Keratinocyte (primary cell): ENCODE data around the gene ABR. TPM values are rescaled to one million over a fixed set of nuclear protein-coding genes. Genes with fewer than 3 reads are reported as not detected.
A peak's percentile ranks its signal among the peaks of the same experiment; 100 is the strongest.

Experiments used
- DNase-seq: peaks from one replicate; pipeline ENCODE4 v3.0.0-alpha.2; 2011; ENCODE audit warnings: low read depth, missing footprints, low spot score
- FAIRE-seq: peaks from 2 replicates; lab custom pipeline; 2011; peaks lifted over from hg19 to GRCh38; lab: Jason Lieb, UNC
- H2AFZ ChIP-seq: 2 replicates; pipeline ENCODE4 v1.6.0; 2012; ENCODE audit warnings: low read length, control low read depth, inconsistent platforms; ENCODE audit not compliant: control insufficient read depth
- H3K27ac ChIP-seq: 2 replicates; pipeline ENCODE4 v1.5.1; 2011; ENCODE audit warnings: low read length; ENCODE audit not compliant: control insufficient read depth, insufficient read depth
- H3K27me3 ChIP-seq: 3 replicates; pipeline ENCODE4 v1.6.0; 2011; ENCODE audit warnings: low read length; ENCODE audit not compliant: control insufficient read depth, insufficient read depth; ENCODE audit errors: extremely low read depth
- H3K36me3 ChIP-seq, 2 experiments: 2 replicates in 1 of 2; 3 replicates in 1 of 2; pipeline ENCODE4 v1.5.1; 2011; ENCODE audit warnings: low read length in 2 of 2, mild to moderate bottlenecking in 1 of 2; ENCODE audit not compliant: control insufficient read depth in 2 of 2, insufficient read depth in 2 of 2; ENCODE audit errors: extremely low read depth in 1 of 2
- H3K4me1 ChIP-seq: 3 replicates; pipeline ENCODE4 v1.5.1; 2011; ENCODE audit warnings: low read length; ENCODE audit not compliant: control insufficient read depth, insufficient read depth; ENCODE audit errors: extremely low read depth
- H3K4me2 ChIP-seq: 3 replicates; pipeline ENCODE4 v1.6.0; 2011; ENCODE audit warnings: low read depth, low read length; ENCODE audit not compliant: control insufficient read depth, insufficient read depth; ENCODE audit errors: extremely low read depth
- H3K4me3 ChIP-seq, 3 experiments: fragments of 200-600 bp in 1 of 3; sonication (generic) in 1 of 3; 2 replicates in 2 of 3; 3 replicates in 1 of 3; pipeline ENCODE4 v1.5.1; 2011 to 2016; ENCODE audit warnings: low read length in 3 of 3, mild to moderate bottlenecking in 3 of 3, control low read depth in 2 of 3, inconsistent platforms in 1 of 3, low read depth in 1 of 3, mixed read lengths in 1 of 3, mixed run types in 1 of 3, moderate library complexity in 1 of 3; ENCODE audit not compliant: control insufficient read depth in 2 of 3, insufficient read depth in 2 of 3; ENCODE audit errors: extremely low read depth in 1 of 3
- H3K79me2 ChIP-seq: 2 replicates; pipeline ENCODE4 v1.6.0; 2012; ENCODE audit warnings: low read length; ENCODE audit not compliant: control insufficient read depth, insufficient read depth
- H3K9ac ChIP-seq: 3 replicates; pipeline ENCODE4 v1.6.0; 2011; ENCODE audit warnings: low read length; ENCODE audit not compliant: control insufficient read depth, insufficient read depth; ENCODE audit errors: extremely low read depth
- H3K9me1 ChIP-seq: 3 replicates; pipeline ENCODE4 v1.6.0; 2011; ENCODE audit warnings: low read length; ENCODE audit not compliant: control insufficient read depth, insufficient read depth; ENCODE audit errors: extremely low read depth
- H3K9me3 ChIP-seq: 2 replicates; pipeline ENCODE4 v1.5.1; 2012; ENCODE audit warnings: low read depth, low read length; ENCODE audit not compliant: control insufficient read depth
- H4K20me1 ChIP-seq: 3 replicates; pipeline ENCODE4 v1.6.0; 2011; ENCODE audit warnings: low read length; ENCODE audit not compliant: control insufficient read depth, insufficient read depth; ENCODE audit errors: extremely low read depth
- CTCF ChIP-seq, 3 experiments: IDR thresholded peaks in 1 of 3; conservative IDR thresholded peaks in 1 of 3; optimal IDR thresholded peaks in 1 of 3; 2 replicates in 2 of 3; 3 replicates in 1 of 3; pipeline versions ENCODE3 to v1.5.1; 2011; ENCODE audit warnings: low read length in 3 of 3, mild to moderate bottlenecking in 3 of 3, moderate library complexity in 2 of 3, control low read depth in 1 of 3, inconsistent platforms in 1 of 3; ENCODE audit not compliant: insufficient read depth in 2 of 3; ENCODE audit errors: extremely low read depth in 1 of 3
- EZH2 ChIP-seq: IDR thresholded peaks from one replicate; pipeline ENCODE4 v1.6.1; 2012; ENCODE audit warnings: inconsistent platforms, mild to moderate bottlenecking, low read length, moderate library complexity
- dilution Hi-C: fragments of 300-500 bp; cut with MboI; formaldehyde crosslinking; loops from one replicate; pipeline ENCODE4 v1.7.0; 2020; ENCODE audit warnings: low sequenced_read_pairs; ENCODE audit not compliant: extremely low pct_ligation_motif_present
- polyA plus RNA-seq, 5 experiments: library from polyadenylated mRNA; depleted of rRNA in 3 of 5; stranded (reverse) in 3 of 5; stranded (forward) in 1 of 5; unstranded in 1 of 5; fragments of >200 nt; gene quantifications; 1 replicate in 1 of 5; 2 replicates in 3 of 5; 3 replicates in 1 of 5; pipeline versions ENCODE4 v1.2.1 to v1.2.3, GENCODE V29; 2011 to 2012; ENCODE audit warnings: missing spikeins in 2 of 5, low read depth in 1 of 5, low replicate concordance in 1 of 5

Gene ABR
- polyA plus RNA-seq, 1 donor (not counting 4 experiments of a cell fraction or from before 2014, with no cell fraction given) = 17.3 TPM

- TF ChIP-seq CTCF (optimal IDR thresholded peaks at IDR 0.05 in 1 of 3, IDR thresholded peaks at IDR 0.05 in 1 of 3, conservative IDR thresholded peaks at IDR 0.05 in 1 of 3; ENCODE audit: extremely low read depth in 1 of 3, insufficient read depth in 2 of 3, low read length in 3 of 3) (no peak), EZH2 (no peak)
- Histone ChIP-seq H3K9me3 (no peaks in the 10 kb centered on the region), H3K4me2 (peak overlapping the region; percentile 64), H3K9me1 (no peaks in the 10 kb centered on the region), H3K9ac (no peak overlapping the region), H3K36me3 (no peaks in the 10 kb centered on the region), H4K20me1 (no peaks in the 10 kb centered on the region), H2AFZ (no peak overlapping the region), H3K27me3 (peaks cover 24% of the 10 kb centered on the region), H3K4me3 (peak overlapping the region in 1 of 3 experiments; percentile 19), H3K79me2 (no peaks in the 10 kb centered on the region), H3K27ac (no peak overlapping the region), H3K4me1 (peaks cover 14% of the 10 kb centered on the region)
- dilution Hi-C loops = no loop called here
- FAIRE-seq (peak; percentile 63), DNase-seq (peak; percentile 35)
Measured at GRCh38 chr17:1190751-1191331, 11.1 kb upstream of the ABR start.

- H3K9me3 ChIP-seq = no peaks in the 10 kb centered on the region
- peaks cover 24% of the 10 kb centered on the region for H3K27me3 ChIP-seq
- FAIRE-seq (no peak), DNase-seq (no peak)
- TF ChIP-seq EZH2 (no peak), CTCF (optimal IDR thresholded peaks at IDR 0.05 in 1 of 3, IDR thresholded peaks at IDR 0.05 in 1 of 3, conservative IDR thresholded peaks at IDR 0.05 in 1 of 3; ENCODE audit: extremely low read depth in 1 of 3, insufficient read depth in 2 of 3, low read length in 3 of 3) (no peak)
- H3K9ac ChIP-seq = no peak overlapping the region
- dilution Hi-C loops = no loop called here
- peaks cover 14% of the 10 kb centered on the region for H3K4me1 ChIP-seq
- no peak overlapping the region for H3K27ac ChIP-seq
- H3K9me1 ChIP-seq = no peaks in the 10 kb centered on the region
- H3K36me3 ChIP-seq = no peaks in the 10 kb centered on the region
- no peak overlapping the region for H3K4me2 ChIP-seq
- H4K20me1 ChIP-seq = no peaks in the 10 kb centered on the region
- no peak overlapping the region for H3K4me3 ChIP-seq
- H3K79me2 ChIP-seq = no peaks in the 10 kb centered on the region
- no peak overlapping the region for H2AFZ ChIP-seq
Measured at GRCh38 chr17:1188812-1189504, 9.2 kb upstream of the ABR start.
